Smooth muscle cell (in vitro differentiated cells): Measurements from ENCODE around the gene KDM4C. TPM values are rescaled to one million over a fixed set of nuclear protein-coding genes. Genes with fewer than 3 reads are reported as not detected.
"Not testable (repeated sequence)": the region's sequence is repeated elsewhere in the genome, so short reads cannot be mapped to it uniquely, and the experiment has no call there.

Source experiments
- DNase-seq: peaks from one replicate; lab custom pipeline; 2025; ENCODE audit not compliant: unreplicated experiment; lab: John Stamatoyannopoulos, UW
- H2AFZ ChIP-seq: fragments of 200-600 bp; sonication (generic); 2 replicates; pipeline ENCODE4 v1.6.0; 2016; ENCODE audit warnings: antibody characterized with exemption, low read depth, mild to moderate bottlenecking
- H3F3A ChIP-seq: fragments of 200-600 bp; sonication (generic); 2 replicates; pipeline ENCODE4 v1.6.0; 2017; ENCODE audit warnings: antibody characterized with exemption, low read depth
- H3K27ac ChIP-seq: fragments of 200-600 bp; sonication (generic); 2 replicates; pipeline ENCODE4 v1.5.1; 2016; ENCODE audit warnings: low read depth, mild to moderate bottlenecking
- H3K27me3 ChIP-seq: fragments of 200-600 bp; sonication (generic); 2 replicates; pipeline ENCODE4 v1.6.1; 2016; ENCODE audit warnings: low read depth, mild to moderate bottlenecking
- H3K36me3 ChIP-seq: fragments of 200-600 bp; sonication (generic); 2 replicates; pipeline ENCODE4 v1.5.1; 2016; ENCODE audit warnings: low read depth
- H3K4me1 ChIP-seq: fragments of 200-600 bp; sonication (generic); 2 replicates; pipeline ENCODE4 v1.5.1; 2016; ENCODE audit warnings: low read depth
- H3K4me2 ChIP-seq: fragments of 200-600 bp; sonication (generic); 2 replicates; pipeline ENCODE4 v1.6.0; 2016; ENCODE audit warnings: mild to moderate bottlenecking
- H3K4me3 ChIP-seq: fragments of 200-600 bp; sonication (generic); 2 replicates; pipeline ENCODE4 v1.5.1; 2016; ENCODE audit warnings: mild to moderate bottlenecking
- H3K79me2 ChIP-seq: fragments of 200-600 bp; sonication (generic); 2 replicates; pipeline ENCODE4 v1.6.0; 2016; ENCODE audit warnings: low read depth, mild to moderate bottlenecking
- H3K9ac ChIP-seq: fragments of 200-600 bp; sonication (generic); 2 replicates; pipeline ENCODE4 v1.6.0; 2016; ENCODE audit warnings: low read depth
- H3K9me3 ChIP-seq: fragments of 200-600 bp; sonication (generic); replicated peaks from 2 replicates; pipeline ENCODE4 v1.5.1; 2016; ENCODE audit warnings: low read depth
- H4K20me1 ChIP-seq: fragments of 200-600 bp; sonication (generic); 2 replicates; pipeline ENCODE4 v1.6.0; 2016; ENCODE audit warnings: low read depth
- WGBS: methylation state at CpG from one replicate; pipeline ENCODE4 v1.1.7; 2016; ENCODE audit warnings: low lambda C conversion rate; 5-methylcytosine and 5-hydroxymethylcytosine counted together
- polyA plus RNA-seq: library from polyadenylated mRNA; unstranded; fragments of >200 nt; fragmentation: Nextera tagmentation; extraction: Ambion mirVana; gene quantifications from 2 replicates; pipeline ENCODE4 v1.2.1, GENCODE V29; 2016
- total RNA-seq: library from RNA; depleted of rRNA; stranded (reverse); fragments of >200 nt; gene quantifications from 2 replicates; pipeline ENCODE4 v1.2.3, GENCODE V29; 2014
- TF ChIP-seq, protein P1 (sequence below): fragments of 200-600 bp; sonication (generic); IDR thresholded peaks from 2 replicates; pipeline ENCODE4 v1.5.1; 2017; ENCODE audit warnings: borderline replicate concordance, mild to moderate bottlenecking, antibody characterized with exemption; ENCODE audit not compliant: insufficient read depth, poor library complexity, severe bottlenecking

KDM4C gene
- total and polyA plus RNA-seq, 2 experiments from 2014 or later: 7.5 to 20.2 TPM

DNA sequence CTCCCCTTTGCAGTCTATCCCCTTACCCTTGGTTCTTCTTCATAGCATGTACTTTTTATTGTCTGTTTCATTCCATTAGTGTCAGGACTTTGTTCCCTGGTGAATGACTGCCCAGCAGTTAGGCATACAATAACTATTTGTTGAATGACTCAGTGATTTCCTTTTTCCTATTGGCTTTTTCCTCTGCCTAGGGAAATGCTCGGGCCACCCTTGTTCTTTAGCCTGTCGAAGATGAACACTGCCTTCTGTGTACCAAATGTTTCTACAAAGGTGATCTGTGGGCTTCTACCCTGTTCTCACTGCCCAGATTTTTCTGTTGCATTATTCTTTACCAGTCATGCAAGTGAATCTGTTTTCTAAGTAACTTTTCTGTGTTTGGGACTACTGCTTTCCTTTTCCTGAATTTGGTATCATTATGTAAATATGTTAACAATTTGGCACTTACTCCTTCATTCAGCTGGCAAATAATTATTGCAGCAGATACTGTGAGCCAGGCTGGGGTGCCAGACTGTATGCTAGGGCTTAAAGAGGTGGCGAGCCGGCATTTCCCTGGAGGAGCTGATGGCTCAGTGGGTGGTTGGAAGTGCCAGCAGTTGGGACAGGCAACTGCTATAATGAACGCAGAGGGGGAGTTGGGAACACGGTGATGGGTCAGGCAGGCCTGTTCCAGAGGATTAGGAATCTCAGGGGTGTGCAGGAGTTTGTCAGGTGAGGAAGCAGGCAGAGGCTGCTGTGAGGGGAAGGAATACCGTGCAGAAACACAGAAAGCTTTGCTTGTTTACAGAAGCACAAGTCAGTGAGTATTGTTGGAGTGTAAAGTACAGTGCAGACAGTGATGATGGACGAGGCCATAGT is 30.6 kb downstream of the KDM4C start:
- Histone ChIP-seq H3K4me1 (peaks cover 11% of the 10 kb centered on the region), H3K9ac (no peak overlapping the region), H4K20me1 (peaks cover 94% of the 10 kb centered on the region), H3K36me3 (no peaks in the 10 kb centered on the region), H2AFZ (no peak overlapping the region), H3K4me2 (no peak overlapping the region), H3K9me3 (no peaks in the 10 kb centered on the region), H3K4me3 (peak overlapping the region; percentile 9), H3F3A (no peaks in the 10 kb centered on the region), H3K79me2 (peaks cover 19% of the 10 kb centered on the region), H3K27ac (no peak overlapping the region), H3K27me3 (no peaks in the 10 kb centered on the region)
- 57% methylated on average over 8 of the region's 8 CpGs for WGBS
- TF ChIP-seq, protein P1, sequence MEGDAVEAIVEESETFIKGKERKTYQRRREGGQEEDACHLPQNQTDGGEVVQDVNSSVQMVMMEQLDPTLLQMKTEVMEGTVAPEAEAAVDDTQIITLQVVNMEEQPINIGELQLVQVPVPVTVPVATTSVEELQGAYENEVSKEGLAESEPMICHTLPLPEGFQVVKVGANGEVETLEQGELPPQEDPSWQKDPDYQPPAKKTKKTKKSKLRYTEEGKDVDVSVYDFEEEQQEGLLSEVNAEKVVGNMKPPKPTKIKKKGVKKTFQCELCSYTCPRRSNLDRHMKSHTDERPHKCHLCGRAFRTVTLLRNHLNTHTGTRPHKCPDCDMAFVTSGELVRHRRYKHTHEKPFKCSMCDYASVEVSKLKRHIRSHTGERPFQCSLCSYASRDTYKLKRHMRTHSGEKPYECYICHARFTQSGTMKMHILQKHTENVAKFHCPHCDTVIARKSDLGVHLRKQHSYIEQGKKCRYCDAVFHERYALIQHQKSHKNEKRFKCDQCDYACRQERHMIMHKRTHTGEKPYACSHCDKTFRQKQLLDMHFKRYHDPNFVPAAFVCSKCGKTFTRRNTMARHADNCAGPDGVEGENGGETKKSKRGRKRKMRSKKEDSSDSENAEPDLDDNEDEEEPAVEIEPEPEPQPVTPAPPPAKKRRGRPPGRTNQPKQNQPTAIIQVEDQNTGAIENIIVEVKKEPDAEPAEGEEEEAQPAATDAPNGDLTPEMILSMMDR: no peak
- no peak for DNase-seq

DNA sequence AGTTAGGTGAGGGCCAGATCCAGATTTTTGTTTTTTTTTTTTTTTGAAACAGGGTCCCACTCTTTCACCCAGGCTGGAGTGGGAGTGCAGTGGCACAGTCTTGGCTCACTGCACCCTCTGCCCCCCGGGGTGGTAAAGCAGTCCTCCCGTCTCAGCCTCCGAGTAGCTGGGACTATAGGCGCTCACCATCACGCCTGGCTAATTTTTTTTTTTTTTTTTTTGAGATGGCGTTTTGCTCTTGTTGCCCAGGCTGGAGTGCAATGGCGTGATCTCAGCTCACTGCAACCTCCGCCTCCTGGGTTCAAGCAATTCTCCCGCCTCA is 31.2 kb downstream of the KDM4C start:
- Histone ChIP-seq H4K20me1 (peaks cover 89% of the 10 kb centered on the region), H3K79me2 (peaks cover 13% of the 10 kb centered on the region), H3K4me1 (peaks cover 11% of the 10 kb centered on the region)
- H3K9ac ChIP-seq, H2AFZ ChIP-seq, H3K4me2 ChIP-seq, H3K27ac ChIP-seq, H3F3A ChIP-seq, H3K9me3 ChIP-seq, H3K27me3 ChIP-seq, DNase-seq, H3K4me3 ChIP-seq, H3K36me3 ChIP-seq: not testable (repeated sequence)
- 88% methylated on average over 9 of the region's 9 CpGs for WGBS

DNA sequence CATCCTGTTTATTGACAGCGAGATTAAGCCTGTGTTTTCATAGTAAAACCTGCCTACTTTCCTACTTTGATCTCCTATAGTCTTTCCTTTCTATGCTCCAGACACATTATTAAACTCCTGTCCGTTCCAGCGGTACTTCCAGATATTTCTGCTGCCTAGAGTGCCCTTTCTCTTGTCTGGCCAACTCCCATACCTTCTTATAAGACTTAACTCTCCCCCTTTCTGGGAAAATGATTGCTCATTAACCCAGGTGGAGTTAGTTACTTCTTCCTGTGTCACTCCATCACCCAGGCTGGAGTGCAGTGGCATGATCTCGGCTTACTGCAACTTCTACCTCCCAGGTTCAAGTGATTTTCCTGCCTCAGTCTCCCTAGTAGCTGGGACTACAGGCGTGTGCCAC is 33.1 kb downstream of the KDM4C start:
- TF ChIP-seq, protein P1: no peak
- H3K9me3 ChIP-seq: no peaks in the 10 kb centered on the region
- no peak overlapping the region for H3K27ac ChIP-seq
- H3K4me2 ChIP-seq: no peak overlapping the region
- no peak overlapping the region for H2AFZ ChIP-seq
- no peak for DNase-seq
- peaks cover 5% of the 10 kb centered on the region for H3K79me2 ChIP-seq
- peaks cover 11% of the 10 kb centered on the region for H3K4me1 ChIP-seq
- H3F3A ChIP-seq: no peaks in the 10 kb centered on the region
- peaks cover 82% of the 10 kb centered on the region for H4K20me1 ChIP-seq
- 88% methylated on average over 5 of the region's 5 CpGs for WGBS
- H3K9ac ChIP-seq: no peak overlapping the region
- H3K27me3 ChIP-seq: no peaks in the 10 kb centered on the region
- no peak overlapping the region for H3K4me3 ChIP-seq
- peaks cover 12% of the 10 kb centered on the region for H3K36me3 ChIP-seq

DNA sequence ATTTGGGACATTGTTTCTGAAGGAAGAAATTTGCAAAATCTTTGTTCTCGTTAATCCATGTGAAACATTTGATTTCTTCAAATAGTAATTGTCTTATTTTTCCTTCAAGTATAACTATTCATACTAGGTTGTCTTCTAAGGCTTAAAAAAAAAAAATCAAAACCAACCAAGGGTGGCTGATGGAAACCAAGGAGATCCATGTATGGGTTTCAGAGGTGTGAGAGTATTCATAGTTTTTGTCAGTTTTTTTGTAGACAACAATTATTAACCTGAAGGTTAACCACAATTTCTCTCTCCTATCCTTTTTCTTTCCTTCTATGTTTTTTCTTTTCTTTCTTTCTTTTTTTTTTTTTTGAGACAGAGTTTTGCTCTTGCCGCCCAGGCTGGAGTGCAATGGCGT is 35.4 kb downstream of the KDM4C start:
- no peaks in the 10 kb centered on the region for H3K9me3 ChIP-seq
- TF ChIP-seq, protein P1: no peak
- peaks cover 71% of the 10 kb centered on the region for H4K20me1 ChIP-seq
- H3F3A ChIP-seq: no peaks in the 10 kb centered on the region
- H3K4me3 ChIP-seq: no peak overlapping the region
- no peaks in the 10 kb centered on the region for H3K27me3 ChIP-seq
- H3K9ac ChIP-seq: no peak overlapping the region
- peaks cover 12% of the 10 kb centered on the region for H3K36me3 ChIP-seq
- no peak for DNase-seq
- H2AFZ ChIP-seq: no peak overlapping the region
- H3K4me2 ChIP-seq: no peak overlapping the region
- peaks cover 5% of the 10 kb centered on the region for H3K79me2 ChIP-seq
- no peak overlapping the region for H3K27ac ChIP-seq
- H3K4me1 ChIP-seq: peaks cover 4% of the 10 kb centered on the region
- 88% methylated on average over 2 of the region's 3 CpGs for WGBS
